ENCODE measurements around the gene ACOXL. TPM values are rescaled to one million over a fixed set of nuclear protein-coding genes. Genes with fewer than 3 reads are reported as not detected.

The ACOXL gene
- total and polyA plus RNA-seq, 9 of the 15 experiments (the other 6 are each of a cell fraction or from before 2014, with no cell fraction given), result 0.31 to 0.56 TPM; not detected in 7

GRCh38 chr2:110746586-110747521, 14.5 kb downstream of the ACOXL start (continued):
- TF ChIP-seq HMBOX1 (IDR thresholded peaks at IDR 0.05), result peak; percentile 90
- no peak for TF ChIP-seq SREBF1 (IDR thresholded peaks at IDR 0.05; ENCODE audit: borderline replicate concordance, low read depth, low read length)
- no peak for TF ChIP-seq PHF20 (IDR thresholded peaks at IDR 0.05; ENCODE audit: partially characterized antibody)
- no peak for TF ChIP-seq JUND (IDR thresholded peaks at IDR 0.05; ENCODE audit: borderline replicate concordance, low read depth, low read length)
- no peak for TF ChIP-seq JUND (tag; IDR thresholded peaks at IDR 0.05; ENCODE audit: borderline replicate concordance, low read depth, low read length)
- TF ChIP-seq NFYB (IDR thresholded peaks at IDR 0.05; ENCODE audit: extremely low read depth, insufficient read length), result no peak
- no peak for TF ChIP-seq TCF15 (CRISPR knock-in tag; IDR thresholded peaks at IDR 0.05)
- TF ChIP-seq CBFA2T3 (IDR thresholded peaks at IDR 0.05), result peak; percentile 51
- no peak for TF ChIP-seq GTF2E2 (tag; IDR thresholded peaks at IDR 0.05)
- no peak for TF ChIP-seq SFPQ (IDR thresholded peaks at IDR 0.05; ENCODE audit: low read depth, low read length)
- TF ChIP-seq ZNF121 (CRISPR knock-in tag; conservative IDR thresholded peaks at IDR 0.05), result no peak
- no peak for TF ChIP-seq MECOM (CRISPR knock-in tag; IDR thresholded peaks at IDR 0.05)
- no peak for TF ChIP-seq TARDBP (IDR thresholded peaks at IDR 0.05)
- peak; percentile 41; the same call in 1 of the 2 replicates for TF ChIP-seq CEBPG (CRISPR knock-in tag; IDR thresholded peaks at IDR 0.05)
- peak in 1 of 2 experiments; percentile 21; a peak in 1 of 4 replicates for TF ChIP-seq CEBPG (tag; conservative IDR thresholded peaks at IDR 0.05 in 1 of 2, IDR thresholded peaks at IDR 0.05 in 1 of 2)
- peak; percentile 28 for TF ChIP-seq TAL1 (IDR thresholded peaks at IDR 0.05)
- no peak for TF ChIP-seq BCOR (IDR thresholded peaks at IDR 0.05)
- no peak for TF ChIP-seq CGGBP1 (CRISPR knock-in tag; IDR thresholded peaks at IDR 0.05)
- TF ChIP-seq NCOA2 (IDR thresholded peaks at IDR 0.05; ENCODE audit: partially characterized antibody in 2 of 2), result no peak
- TF ChIP-seq KDM4B (IDR thresholded peaks at IDR 0.05; ENCODE audit: borderline replicate concordance in 2 of 2, low read depth in 1 of 2), result no peak
- no peak for TF ChIP-seq SMARCA4 (IDR thresholded peaks at IDR 0.05)
- TF ChIP-seq PBX2 (CRISPR knock-in tag; IDR thresholded peaks at IDR 0.05; ENCODE audit: low read depth), result no peak
- TF ChIP-seq PBX2 (tag; conservative IDR thresholded peaks at IDR 0.05; ENCODE audit: low read depth), result no peak

All from K562 (cell line).